ENCODE data around the gene MKKS.
"Not testable (repeated sequence)": the region's sequence is repeated elsewhere in the genome, so short reads cannot be mapped to it uniquely, and the experiment has no call there.

The MKKS gene

GRCh38 chr20:10411673-10412072 is 22.3 kb downstream of the MKKS start:
- DNase-seq, result no peak

GRCh38 chr20:10408108-10408813 is 25.8 kb downstream of the MKKS start:
- DNase-seq, result no peak

DNA sequence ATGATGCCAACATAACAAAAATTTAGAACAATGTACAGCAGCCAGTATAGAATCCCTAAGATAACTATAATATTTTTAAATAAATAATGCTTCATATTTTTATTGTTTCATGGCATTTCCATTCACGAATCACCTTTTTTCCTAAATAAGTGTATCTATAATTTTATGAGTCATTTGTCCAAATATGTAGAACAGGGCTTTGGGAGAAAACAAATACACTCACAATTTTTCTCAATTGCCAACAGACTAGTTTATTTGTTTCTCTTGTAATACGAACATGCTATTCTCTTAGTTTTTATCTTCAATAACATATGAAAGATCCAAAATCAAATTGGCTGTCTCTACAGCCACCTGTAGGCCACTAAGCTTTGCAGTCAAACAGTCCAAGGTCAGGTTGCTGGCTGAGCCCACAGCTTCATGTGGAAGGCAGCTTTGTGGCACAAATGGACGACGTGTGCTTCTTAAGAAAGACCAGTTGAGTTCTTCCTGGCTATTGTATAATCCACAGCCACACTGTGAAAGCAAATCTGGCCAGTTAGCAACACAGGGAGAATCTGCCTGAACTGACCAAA is 29.0 kb downstream of the MKKS start:
- DNase-seq, result no peak

DNA sequence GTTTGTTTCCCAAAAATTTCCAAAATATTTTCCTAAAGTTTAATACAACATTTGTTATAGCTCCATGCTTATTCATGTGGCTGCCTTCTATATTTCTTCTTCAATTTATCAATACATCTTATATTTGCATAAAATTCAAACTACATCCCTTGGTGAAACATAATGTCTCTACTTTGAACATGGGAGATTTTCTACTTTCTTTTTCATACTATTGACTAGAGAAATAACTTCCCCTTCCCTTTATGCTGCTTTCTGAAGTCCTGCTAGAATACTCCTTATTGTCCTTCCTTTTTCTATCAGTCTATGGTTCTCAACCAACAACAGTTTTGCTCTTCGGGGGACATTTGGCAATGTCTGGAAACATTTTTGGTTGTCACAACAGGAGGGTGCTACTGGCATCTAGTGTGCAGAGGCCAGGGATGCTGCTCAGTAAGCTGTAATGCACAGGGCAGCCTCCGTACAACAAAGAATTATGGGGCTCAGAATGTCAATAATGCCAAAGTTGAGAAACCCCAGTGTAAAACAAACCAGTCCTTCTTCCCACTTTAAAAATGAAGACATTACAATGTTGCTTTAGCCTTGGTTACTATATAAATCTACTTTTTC is 29.9 kb downstream of the MKKS start:
- peak; percentile 72 for DNase-seq

- no peak for DNase-seq
Observed at GRCh38 chr20:10402938-10403608, 30.9 kb downstream of the MKKS start.

- DNase-seq, result no peak
Observed at GRCh38 chr20:10398834-10399369, 35.1 kb downstream of the MKKS start.

GRCh38 chr20:10394752-10395151 is 39.3 kb downstream of the MKKS start:
- not testable (repeated sequence) for DNase-seq

DNA sequence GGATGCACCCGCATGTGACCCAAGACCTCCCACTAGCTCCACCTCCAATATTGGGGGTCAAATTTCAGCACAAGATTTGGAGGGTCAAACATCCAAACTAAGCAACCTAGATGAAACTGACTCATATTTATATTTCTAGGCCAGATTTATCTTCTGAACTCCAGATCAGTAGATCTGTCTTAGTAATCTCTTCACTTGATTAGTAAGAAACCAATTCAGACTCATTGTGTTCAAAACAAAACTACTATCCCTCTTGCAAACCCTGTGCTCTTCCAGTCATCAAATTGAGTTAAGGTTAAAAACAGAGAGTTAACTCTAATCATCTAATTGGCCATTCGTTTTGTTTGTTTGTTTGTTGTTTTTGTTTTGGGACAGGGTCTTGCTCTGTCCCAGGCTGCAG is 43.3 kb downstream of the MKKS start:
- DNase-seq, result no peak

GRCh38 chr20:10388597-10388996 is 45.4 kb downstream of the MKKS start:
- no peak for DNase-seq

DNA sequence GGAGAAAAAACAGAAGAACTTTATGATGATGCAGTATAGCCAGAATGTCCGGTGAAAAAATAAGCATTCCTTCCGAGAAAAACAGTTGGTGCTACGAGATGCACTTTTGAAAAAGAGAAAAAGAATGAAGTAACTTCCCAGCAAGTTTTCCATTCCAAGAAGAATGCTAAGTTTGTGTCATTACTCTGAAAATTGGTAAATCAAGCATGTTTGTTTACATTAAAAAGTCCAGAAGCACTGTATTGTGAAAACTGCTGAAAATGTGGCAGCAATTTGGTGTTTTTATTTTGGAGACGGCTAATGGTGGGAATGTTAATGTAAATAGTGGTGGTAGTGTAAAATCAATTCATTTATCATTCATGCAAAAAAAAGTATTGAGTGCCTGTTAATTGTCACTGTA is 46.3 kb downstream of the MKKS start:
- no peak for DNase-seq

GRCh38 chr20:10385850-10386544 is 48.0 kb downstream of the MKKS start:
- no peak for DNase-seq

GRCh38 chr20:10381477-10381876 is 52.5 kb downstream of the MKKS start:
- DNase-seq, result no peak

GRCh38 chr20:10379761-10380160 is 54.3 kb downstream of the MKKS start:
- no peak for DNase-seq

DNA sequence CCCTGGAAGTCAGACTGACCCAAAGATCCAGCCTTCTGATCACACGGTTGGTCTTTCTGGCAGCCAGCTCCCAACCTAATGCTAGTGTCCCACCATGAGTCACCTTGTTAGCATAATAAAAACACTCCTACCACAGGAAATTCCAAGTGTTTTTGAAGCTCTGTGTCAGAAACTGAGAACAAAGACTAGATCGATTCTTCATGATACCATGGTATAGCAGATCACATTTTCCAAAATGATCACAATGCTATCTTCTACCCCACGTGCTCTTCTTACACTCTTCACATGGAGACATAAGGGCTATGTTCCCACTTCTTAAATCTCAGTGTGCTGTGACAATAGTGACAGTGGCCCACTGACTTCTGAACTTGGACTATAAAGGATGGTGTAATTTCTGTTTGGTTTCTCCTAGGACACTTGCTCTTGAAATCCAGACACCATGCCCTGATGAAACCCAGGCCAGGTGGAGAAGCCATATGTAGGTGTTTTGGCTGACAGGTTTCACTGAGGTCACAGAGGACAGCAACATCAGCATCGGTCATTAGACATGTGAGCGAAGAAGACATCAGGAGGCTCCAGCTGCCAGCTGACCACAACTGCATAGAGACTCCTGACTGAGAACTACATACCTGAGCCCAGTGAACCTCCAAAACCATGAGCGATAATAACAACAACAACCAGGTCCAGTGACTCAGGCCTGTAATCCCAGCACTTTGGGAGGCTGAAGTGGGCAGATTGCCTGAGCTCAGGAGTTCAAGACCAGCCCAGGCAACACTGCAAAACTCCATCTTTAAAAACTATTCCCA is 57.5 kb downstream of the MKKS start:
- no peak for DNase-seq

DNA sequence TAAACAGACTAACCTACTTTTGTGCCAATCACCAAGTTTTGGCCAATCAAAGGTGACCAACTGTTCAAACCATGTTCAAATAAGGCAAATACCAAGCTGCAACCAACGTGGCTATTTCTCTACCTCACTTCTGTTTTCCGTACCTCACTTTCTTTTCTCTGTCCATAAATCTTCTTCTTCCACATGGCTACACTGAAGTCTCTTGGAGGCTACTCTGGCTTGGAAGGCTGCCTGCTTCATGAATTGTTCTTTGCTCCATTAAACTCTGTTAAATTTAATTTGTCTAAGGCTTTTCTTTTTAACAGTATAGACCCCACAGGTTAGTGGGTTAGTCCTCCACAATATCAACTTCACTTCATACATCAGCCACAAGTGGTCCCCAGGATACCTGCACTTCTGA is 58.8 kb downstream of the MKKS start:
- no peak for DNase-seq

DNA sequence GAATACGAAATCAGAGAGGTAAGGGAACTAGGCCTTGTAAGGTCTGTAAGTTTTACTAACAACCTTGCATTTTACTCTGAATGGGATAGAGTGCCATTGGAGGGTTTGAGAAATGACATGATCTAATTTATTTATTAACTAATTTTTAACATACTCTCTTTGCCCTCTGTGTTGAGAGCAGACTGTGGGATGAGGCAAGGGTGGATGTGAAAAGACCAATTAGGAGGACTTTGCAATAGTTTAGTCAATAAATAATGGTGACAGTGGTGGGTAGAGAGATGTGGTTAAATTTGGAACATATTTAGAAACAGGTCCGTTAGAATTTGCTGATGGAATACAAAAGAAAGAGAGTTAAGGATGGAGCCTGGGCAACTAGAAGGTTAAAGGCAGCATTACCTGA is 60.0 kb downstream of the MKKS start:
- no peak for DNase-seq

DNA sequence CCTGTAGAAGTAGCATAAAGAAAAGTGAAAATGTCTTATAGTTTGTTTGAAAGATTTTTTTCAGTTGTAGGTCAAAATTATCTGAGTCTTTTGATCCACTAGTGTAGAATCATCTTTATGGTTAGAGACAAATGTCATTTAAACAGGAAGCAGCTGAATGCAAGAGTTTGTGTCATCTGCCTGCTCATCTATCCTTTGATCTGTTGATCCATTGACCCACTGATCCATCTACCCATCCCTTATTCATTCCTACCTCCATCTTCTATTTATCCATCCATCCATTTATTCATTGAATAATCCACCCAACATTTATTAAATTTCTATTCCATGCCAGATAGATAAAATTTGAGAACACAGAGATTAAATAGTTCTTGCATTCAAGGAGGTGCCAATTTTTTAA is 62.6 kb downstream of the MKKS start:
- DNase-seq, result no peak

DNA sequence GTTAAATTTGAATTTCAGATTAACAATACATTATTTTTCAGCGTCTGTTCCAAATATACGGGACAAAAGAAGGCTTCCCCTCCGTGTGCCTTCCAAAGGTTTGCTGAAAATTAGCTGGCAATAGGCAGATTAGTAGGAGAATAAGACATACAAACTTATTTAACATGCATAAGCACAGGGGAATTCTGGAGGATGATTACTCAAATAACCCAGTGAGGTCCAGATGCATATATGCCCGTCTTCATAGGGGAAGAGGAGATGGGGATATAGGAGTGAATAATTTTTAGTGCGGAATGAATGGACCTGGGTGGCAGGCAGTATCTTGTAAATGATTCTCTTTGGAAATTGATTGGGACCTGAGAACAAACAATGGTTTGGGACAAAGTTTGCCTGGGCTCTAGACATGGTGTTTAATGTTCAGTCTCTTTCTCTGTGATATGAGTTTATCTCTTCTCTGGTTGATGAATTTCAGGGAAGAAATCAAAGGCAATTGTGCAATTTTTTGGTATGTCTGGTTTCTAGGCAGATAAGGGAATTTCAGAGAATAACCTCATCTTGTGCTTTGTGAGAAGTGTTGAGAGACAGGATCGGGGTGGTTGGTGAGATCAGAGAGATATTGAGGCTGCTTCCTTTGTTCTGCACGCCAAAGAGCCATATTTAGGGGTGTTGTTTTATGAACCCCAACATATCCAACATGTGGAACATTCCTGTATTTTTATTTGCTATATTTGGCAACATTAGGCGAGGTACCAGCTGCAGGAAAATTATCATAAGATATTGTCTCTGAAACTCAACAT is 63.7 kb downstream of the MKKS start:
- DNase-seq, result no peak

DNA sequence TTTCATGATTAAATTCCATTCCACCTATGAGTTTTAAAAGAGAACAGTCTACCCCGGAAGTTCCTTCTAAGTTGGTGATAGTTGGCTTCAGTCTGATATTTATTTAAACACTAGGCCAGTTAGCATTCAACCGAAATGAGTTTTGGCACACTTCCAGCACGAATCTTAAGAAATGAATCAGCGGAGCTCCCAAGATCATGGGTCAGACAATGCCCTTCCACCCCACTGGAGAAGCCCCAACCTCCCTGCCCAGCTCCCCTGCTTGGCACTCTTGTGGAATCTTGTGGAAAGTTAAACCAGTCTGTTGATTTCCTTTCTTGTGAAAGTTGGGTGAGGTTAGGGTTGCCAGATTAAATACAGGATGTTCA is 64.3 kb downstream of the MKKS start:
- no peak for DNase-seq

DNA sequence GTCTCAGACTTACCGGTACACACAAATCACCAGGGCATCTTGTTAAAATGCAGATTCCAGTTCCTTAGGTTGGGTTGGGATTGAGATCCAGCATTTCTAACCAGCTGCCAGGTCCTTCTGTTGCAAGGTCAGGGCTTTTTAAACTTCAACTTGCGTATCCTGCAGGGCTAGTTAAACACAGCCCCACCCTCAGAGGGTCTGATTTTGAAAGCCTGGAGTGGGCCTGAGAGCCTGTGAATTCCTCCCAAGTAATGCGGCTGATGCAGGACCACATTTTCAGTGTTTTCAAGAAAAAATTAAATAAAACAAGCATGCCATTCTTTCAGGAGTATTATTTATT is 65.3 kb downstream of the MKKS start:
- no peak for DNase-seq

DNA sequence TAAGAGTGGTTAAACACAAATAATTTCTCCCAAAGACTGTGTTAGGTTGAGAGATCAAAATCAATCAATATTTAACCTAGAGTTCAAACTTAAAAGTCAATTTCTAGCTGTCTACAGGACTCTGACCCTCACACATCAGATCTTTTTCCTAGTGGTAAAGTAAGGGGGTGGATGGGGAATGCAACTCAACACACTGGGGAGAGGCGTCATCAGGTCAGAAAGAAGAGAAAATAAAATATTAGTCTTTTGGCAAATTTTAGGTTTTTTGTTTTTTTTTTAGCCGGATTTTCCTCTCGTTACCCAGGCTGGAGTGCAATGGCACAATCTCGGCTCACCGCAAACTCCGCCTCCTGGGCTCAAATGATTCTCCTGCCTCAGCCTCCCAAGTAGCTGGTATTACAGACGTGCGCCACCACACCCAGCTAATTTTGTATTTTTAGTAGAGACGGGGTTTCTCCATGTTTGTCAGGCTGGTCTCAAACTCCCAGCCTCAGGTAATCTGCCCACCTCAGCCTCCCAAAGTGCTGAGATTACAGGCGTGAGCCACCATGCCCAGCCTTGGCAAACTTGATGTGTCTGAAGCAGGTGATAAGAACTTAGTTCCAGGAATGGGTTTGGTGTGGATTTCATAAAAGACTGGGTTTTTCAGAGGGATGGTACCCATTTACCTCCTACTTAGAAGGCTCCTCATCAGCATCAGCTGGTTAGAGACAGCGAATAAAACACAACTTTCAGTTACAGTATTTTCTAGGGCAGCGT is 65.9 kb downstream of the MKKS start:
- DNase-seq, result no peak

Measured in MV-4-11 (cell line).